K562 (cell line): Measurements from ENCODE around the gene LMNTD2. TPM values are rescaled to one million over a fixed set of nuclear protein-coding genes. Genes with fewer than 3 reads are reported as not detected.
A peak's percentile ranks its signal among the peaks of the same experiment; 100 is the strongest.

Experiments
- ARID3B ChIP-seq: fragments of 250-450 bp; sonication (Bioruptor Pico); IDR thresholded peaks from 2 replicates; pipeline ENCODE4 v1.4.0; 2020; ENCODE audit warnings: borderline replicate concordance
- DMBX1 ChIP-seq: fragments of 250-450 bp; sonication (Bioruptor Pico); IDR thresholded peaks from 2 replicates; pipeline ENCODE4 v1.8.0; 2022; ENCODE audit warnings: inconsistent platforms, mild to moderate bottlenecking, moderate library complexity, borderline replicate concordance
- KAT8 ChIP-seq: fragments of 450-650 bp; IDR thresholded peaks from 2 replicates; pipeline ENCODE4 v1.6.1; 2016; ENCODE audit warnings: low read depth, mild to moderate bottlenecking
- KDM1A ChIP-seq, 2 experiments: fragments of 450-650 bp; IDR thresholded peaks; 2 replicates each; pipeline ENCODE4 v1.6.1; 2016; ENCODE audit warnings: mild to moderate bottlenecking in 2 of 2
- LCOR ChIP-seq: sonication (generic); formaldehyde crosslinking; IDR thresholded peaks from 2 replicates; pipeline ENCODE4 v1.8.0; 2022; ENCODE audit warnings: mild to moderate bottlenecking, missing genetic modification reagents
- MAFF ChIP-seq: IDR thresholded peaks from 2 replicates; pipeline ENCODE4 v1.6.1; 2012; ENCODE audit warnings: low read length, improper control_type of control experiment
- MAX ChIP-seq: sonication (generic); formaldehyde crosslinking; IDR thresholded peaks from 2 replicates; pipeline ENCODE4 v1.9.0; 2022; ENCODE audit warnings: mild to moderate bottlenecking, missing genetic modification reagents
- PRMT5 ChIP-seq: sonication (generic); formaldehyde crosslinking; IDR thresholded peaks from 2 replicates; pipeline ENCODE4 v1.5.0; 2020; ENCODE audit warnings: missing genetic modification reagents
- SAFB2 ChIP-seq: fragments of 200-400 bp; formaldehyde crosslinking; IDR thresholded peaks from 2 replicates; pipeline ENCODE4 v1.6.1; 2018; ENCODE audit warnings: borderline replicate concordance, low read length, low read depth, moderate library complexity; ENCODE audit not compliant: severe bottlenecking
- SIN3A ChIP-seq, 2 experiments: fragments of 150-350 bp in 1 of 2; IDR thresholded peaks; 2 replicates each; pipeline ENCODE4 v1.6.1; 2011 to 2016; ENCODE audit warnings: borderline replicate concordance in 2 of 2, low read depth in 2 of 2, low read length in 2 of 2, mild to moderate bottlenecking in 2 of 2, moderate library complexity in 2 of 2; ENCODE audit not compliant: control insufficient read depth in 1 of 2
- SIRT6 ChIP-seq: IDR thresholded peaks from one replicate; pipeline ENCODE4 v1.6.1; 2012; ENCODE audit warnings: low read depth, mild to moderate bottlenecking, control low read depth, inconsistent platforms, low read length, moderate library complexity
- ZNF146 ChIP-seq: IDR thresholded peaks from one replicate; pipeline ENCODE4 v1.6.1; 2018; ENCODE audit warnings: missing compliant biosample characterization; ENCODE audit not compliant: unreplicated experiment
- ZNF224 ChIP-seq: sonication (generic); formaldehyde crosslinking; IDR thresholded peaks from 2 replicates; pipeline ENCODE4 v1.8.0; 2022; ENCODE audit warnings: mild to moderate bottlenecking, missing genetic modification reagents
- ZNF75A ChIP-seq: fragments of 450-650 bp; formaldehyde crosslinking; IDR thresholded peaks from 2 replicates; pipeline ENCODE4 v1.4.0; 2020; ENCODE audit warnings: mild to moderate bottlenecking
- polyA plus RNA-seq, 8 experiments: library from polyadenylated mRNA; depleted of rRNA in 4 of 8; stranded (reverse) in 5 of 8; unstranded in 3 of 8; fragments of >200 nt; fragmentation: Nextera tagmentation in 2 of 8; fragmentation: Illumina TruSeq in 1 of 8; extraction: Ambion mirVana in 2 of 8; extraction: Trizol in 1 of 8; gene quantifications; 2 replicates each; pipeline versions ENCODE4 v1.2.1 to v1.2.3, GENCODE V29; 2011 to 2014; ENCODE audit warnings: inconsistent platforms in 1 of 8, missing spikeins in 1 of 8
- total RNA-seq, 7 experiments: library from RNA; depleted of rRNA in 6 of 7; stranded (reverse); fragments of >200 nt in 6 of 7; fragmentation: Illumina TruSeq in 2 of 7; extraction: Trizol in 2 of 7; gene quantifications; 2 replicates each; pipeline versions ENCODE4 v1.2.1 to v1.2.3, GENCODE V29; 2011 to 2021; ENCODE audit warnings: low replicate concordance in 1 of 7
- TF ChIP-seq, protein P1 (sequence below), 2 experiments: fragments of 450-650 bp; formaldehyde crosslinking in 1 of 2; IDR thresholded peaks; 2 replicates each; pipeline versions ENCODE4 v1.4.0 to v1.6.1; 2014 to 2020; ENCODE audit warnings: mild to moderate bottlenecking in 2 of 2, borderline replicate concordance in 1 of 2, low read depth in 1 of 2
- TF ChIP-seq, protein P2 (sequence below): fragments of 450-650 bp; formaldehyde crosslinking; IDR thresholded peaks from 2 replicates; pipeline ENCODE4 v1.4.0; 2022; ENCODE audit warnings: missing genetic modification characterization

Gene LMNTD2
- total and polyA plus RNA-seq, 9 of the 15 experiments (the other 6 are each of a cell fraction or from before 2014, with no cell fraction given): 0.48 to 4.2 (median 1.5) TPM; not detected in 3

DNA sequence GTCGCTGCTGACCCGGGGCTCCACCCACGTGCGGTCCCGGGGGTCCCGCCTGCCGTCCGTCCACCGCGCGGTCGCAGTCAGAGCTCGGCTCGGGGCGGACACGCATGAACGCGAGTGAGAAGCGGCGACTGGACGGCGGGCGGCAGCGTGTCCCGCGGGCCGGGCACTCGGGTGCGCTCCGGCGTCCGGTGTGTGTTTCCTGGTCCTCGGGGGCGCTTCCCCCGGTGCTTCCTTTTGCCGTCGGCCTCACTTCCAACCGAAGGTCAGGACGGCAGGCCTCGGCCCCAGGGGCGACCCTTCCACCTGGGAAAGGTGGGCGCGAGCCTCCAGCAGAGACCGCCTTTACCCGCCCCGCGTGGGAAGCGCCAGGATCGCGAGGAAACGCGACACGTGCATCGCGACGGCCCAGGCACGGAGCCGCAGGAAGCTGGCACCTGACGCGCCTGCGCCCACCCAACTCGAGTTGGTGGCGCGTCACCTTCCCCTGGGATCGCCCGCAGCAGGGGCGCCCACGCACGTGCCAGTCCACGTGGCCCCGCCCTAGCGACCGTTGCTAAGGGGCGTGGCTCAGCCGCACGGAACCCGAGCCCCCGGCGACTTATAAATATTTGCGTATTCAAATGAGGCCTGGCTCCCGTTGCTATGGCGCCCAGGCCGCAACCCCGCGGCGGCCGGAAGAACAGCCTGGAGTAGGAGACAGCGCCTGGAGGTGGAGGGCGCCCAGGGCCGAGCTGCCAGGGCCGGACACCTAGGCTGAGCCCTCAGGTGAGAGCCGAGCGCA, 23.5 kb downstream of the LMNTD2 start, which contains the start of gene LRRC56 (continued):
- TF ChIP-seq, protein P1, sequence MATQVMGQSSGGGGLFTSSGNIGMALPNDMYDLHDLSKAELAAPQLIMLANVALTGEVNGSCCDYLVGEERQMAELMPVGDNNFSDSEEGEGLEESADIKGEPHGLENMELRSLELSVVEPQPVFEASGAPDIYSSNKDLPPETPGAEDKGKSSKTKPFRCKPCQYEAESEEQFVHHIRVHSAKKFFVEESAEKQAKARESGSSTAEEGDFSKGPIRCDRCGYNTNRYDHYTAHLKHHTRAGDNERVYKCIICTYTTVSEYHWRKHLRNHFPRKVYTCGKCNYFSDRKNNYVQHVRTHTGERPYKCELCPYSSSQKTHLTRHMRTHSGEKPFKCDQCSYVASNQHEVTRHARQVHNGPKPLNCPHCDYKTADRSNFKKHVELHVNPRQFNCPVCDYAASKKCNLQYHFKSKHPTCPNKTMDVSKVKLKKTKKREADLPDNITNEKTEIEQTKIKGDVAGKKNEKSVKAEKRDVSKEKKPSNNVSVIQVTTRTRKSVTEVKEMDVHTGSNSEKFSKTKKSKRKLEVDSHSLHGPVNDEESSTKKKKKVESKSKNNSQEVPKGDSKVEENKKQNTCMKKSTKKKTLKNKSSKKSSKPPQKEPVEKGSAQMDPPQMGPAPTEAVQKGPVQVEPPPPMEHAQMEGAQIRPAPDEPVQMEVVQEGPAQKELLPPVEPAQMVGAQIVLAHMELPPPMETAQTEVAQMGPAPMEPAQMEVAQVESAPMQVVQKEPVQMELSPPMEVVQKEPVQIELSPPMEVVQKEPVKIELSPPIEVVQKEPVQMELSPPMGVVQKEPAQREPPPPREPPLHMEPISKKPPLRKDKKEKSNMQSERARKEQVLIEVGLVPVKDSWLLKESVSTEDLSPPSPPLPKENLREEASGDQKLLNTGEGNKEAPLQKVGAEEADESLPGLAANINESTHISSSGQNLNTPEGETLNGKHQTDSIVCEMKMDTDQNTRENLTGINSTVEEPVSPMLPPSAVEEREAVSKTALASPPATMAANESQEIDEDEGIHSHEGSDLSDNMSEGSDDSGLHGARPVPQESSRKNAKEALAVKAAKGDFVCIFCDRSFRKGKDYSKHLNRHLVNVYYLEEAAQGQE (IDR thresholded peaks at IDR 0.05; ENCODE audit: borderline replicate concordance): 0 out of 2 replicates have a peak, but pooled peaks have one; percentile 29
- TF ChIP-seq, protein P1 (CRISPR knock-in tag; IDR thresholded peaks at IDR 0.05; ENCODE audit: low read depth): no peak
- no peak for TF ChIP-seq SAFB2
- no peak for TF ChIP-seq ARID3B (CRISPR knock-in tag)
- TF ChIP-seq ZNF224 (CRISPR knock-in tag): no peak
- TF ChIP-seq, protein P2, sequence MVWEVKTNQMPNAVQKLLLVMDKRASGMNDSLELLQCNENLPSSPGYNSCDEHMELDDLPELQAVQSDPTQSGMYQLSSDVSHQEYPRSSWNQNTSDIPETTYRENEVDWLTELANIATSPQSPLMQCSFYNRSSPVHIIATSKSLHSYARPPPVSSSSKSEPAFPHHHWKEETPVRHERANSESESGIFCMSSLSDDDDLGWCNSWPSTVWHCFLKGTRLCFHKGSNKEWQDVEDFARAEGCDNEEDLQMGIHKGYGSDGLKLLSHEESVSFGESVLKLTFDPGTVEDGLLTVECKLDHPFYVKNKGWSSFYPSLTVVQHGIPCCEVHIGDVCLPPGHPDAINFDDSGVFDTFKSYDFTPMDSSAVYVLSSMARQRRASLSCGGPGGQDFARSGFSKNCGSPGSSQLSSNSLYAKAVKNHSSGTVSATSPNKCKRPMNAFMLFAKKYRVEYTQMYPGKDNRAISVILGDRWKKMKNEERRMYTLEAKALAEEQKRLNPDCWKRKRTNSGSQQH: no peak
- TF ChIP-seq KAT8: no peak
- no peak for TF ChIP-seq SIRT6
- peak; percentile 99 for TF ChIP-seq MAX (CRISPR knock-in tag)
- no peak for TF ChIP-seq PRMT5 (CRISPR knock-in tag)
- TF ChIP-seq ZNF146 (CRISPR knock-in tag): no peak
- TF ChIP-seq KDM1A (IDR thresholded peaks at IDR 0.05): no peak
- TF ChIP-seq LCOR: no peak
- TF ChIP-seq MAFF: no peak
- no peak for TF ChIP-seq ZNF75A (CRISPR knock-in tag)
- TF ChIP-seq SIN3A (IDR thresholded peaks at IDR 0.05; ENCODE audit: borderline replicate concordance in 2 of 2, control insufficient read depth in 1 of 2, low read depth in 2 of 2, low read length in 2 of 2): peak in 1 of 2 experiments; percentile 74; a peak in 1 of 4 replicates
- TF ChIP-seq DMBX1 (CRISPR knock-in tag): no peak
